ENCODE data around the gene SETDB1.

DNA sequence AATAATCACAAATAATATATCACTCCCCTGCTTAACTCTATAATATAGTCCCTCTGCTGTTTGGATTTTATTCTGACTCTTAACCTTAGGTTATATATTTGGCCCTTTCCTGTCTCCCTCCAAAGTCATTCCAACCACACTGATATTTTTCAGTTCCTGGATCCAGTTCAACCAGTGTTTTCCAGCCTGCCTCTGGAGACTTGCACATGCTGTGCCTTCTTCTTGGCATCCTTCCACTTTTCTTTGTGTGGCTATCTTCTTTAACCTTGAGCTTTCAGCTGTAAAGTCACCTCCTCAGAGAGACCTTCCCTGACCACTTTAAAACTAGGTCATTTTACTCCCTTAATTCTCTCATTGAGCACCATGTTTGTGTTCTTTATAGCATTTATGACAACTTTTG lies 29.1 kb downstream of the SETDB1 start:
- TF ChIP-seq, protein P1, sequence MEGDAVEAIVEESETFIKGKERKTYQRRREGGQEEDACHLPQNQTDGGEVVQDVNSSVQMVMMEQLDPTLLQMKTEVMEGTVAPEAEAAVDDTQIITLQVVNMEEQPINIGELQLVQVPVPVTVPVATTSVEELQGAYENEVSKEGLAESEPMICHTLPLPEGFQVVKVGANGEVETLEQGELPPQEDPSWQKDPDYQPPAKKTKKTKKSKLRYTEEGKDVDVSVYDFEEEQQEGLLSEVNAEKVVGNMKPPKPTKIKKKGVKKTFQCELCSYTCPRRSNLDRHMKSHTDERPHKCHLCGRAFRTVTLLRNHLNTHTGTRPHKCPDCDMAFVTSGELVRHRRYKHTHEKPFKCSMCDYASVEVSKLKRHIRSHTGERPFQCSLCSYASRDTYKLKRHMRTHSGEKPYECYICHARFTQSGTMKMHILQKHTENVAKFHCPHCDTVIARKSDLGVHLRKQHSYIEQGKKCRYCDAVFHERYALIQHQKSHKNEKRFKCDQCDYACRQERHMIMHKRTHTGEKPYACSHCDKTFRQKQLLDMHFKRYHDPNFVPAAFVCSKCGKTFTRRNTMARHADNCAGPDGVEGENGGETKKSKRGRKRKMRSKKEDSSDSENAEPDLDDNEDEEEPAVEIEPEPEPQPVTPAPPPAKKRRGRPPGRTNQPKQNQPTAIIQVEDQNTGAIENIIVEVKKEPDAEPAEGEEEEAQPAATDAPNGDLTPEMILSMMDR (IDR thresholded peaks at IDR 0.05), result no peak
- TF ChIP-seq POLR2A (IDR thresholded peaks at IDR 0.05), result no peak
